Activated naive CD8-positive, alpha-beta T cell (primary cell): ENCODE measurements around the gene P2RX7.

ENCODE experiments used
- H3K27ac Mint-ChIP-seq: one replicate; pipeline ENCODE4 v1.8.0; 2021; ENCODE audit warnings: mixed read lengths
- H3K27me3 Mint-ChIP-seq: one replicate; pipeline ENCODE4 v1.8.0; 2021; ENCODE audit warnings: mixed read lengths
- H3K36me3 Mint-ChIP-seq: one replicate; pipeline ENCODE4 v1.8.0; 2021; ENCODE audit warnings: mixed read lengths
- H3K4me1 Mint-ChIP-seq: one replicate; pipeline ENCODE4 v1.8.0; 2021; ENCODE audit warnings: low read depth, mixed read lengths
- H3K4me3 Mint-ChIP-seq: one replicate; pipeline ENCODE4 v1.8.0; 2021; ENCODE audit warnings: mild to moderate bottlenecking, mixed read lengths
- H3K9me3 Mint-ChIP-seq: one replicate; pipeline ENCODE4 v1.8.0; 2021; ENCODE audit warnings: low read depth, mixed read lengths

P2RX7 gene

DNA sequence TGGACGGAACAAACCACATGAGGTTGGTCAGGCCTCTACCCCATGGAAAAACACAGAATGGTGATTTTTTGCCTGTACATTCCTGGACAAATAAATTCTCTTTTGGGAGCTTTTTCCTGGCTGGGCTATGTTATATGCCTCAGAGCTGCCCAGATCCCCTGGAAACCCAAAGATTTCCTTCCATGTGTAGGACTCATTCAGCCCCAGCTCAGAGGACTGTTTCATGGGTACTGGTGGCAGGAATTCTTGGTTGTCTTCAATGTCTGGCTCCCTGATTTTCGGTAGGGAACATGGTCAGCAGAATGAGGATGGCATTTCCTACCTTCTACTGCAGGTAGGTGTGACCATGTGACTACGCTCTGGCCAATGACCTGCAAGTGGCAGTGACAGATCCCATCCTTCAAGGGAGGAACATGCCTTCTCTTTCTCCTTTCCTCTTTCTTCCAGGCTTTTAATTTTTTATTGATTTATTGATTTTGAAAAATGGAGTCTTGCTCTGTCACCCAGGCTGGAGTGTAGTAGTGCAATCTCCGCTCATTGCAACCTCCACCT is 15.4 kb upstream of the P2RX7 start:
- no peaks in the 10 kb centered on the region for H3K27me3 Mint-ChIP-seq
- H3K4me3 Mint-ChIP-seq, result no peak overlapping the region
- no peaks in the 10 kb centered on the region for H3K9me3 Mint-ChIP-seq
- H3K4me1 Mint-ChIP-seq, result peaks cover 1% of the 10 kb centered on the region
- no peaks in the 10 kb centered on the region for H3K36me3 Mint-ChIP-seq
- H3K27ac Mint-ChIP-seq, result no peak overlapping the region

DNA sequence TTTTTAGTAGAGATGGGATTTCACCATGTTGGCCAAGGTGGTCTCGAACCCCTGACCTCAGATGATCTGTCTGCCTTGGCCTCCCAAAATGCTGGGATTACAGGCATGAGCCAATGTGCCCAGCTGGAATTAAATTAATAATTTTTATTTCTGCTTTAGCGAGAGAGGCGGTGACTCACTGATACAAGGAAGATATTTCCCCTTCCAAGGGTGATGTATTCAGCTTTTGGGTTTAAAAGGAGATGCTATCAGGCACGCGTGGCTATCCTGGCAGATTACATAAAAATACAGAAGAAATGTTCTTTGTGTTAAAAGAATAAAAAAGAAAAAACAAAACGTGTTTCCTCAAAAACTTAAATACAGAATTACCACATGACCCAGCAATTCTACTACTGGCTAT is 12.4 kb upstream of the P2RX7 start:
- Mint-ChIP-seq H3K4me3 (no peak overlapping the region), H3K4me1 (peaks cover 23% of the 10 kb centered on the region), H3K27me3 (no peaks in the 10 kb centered on the region), H3K9me3 (no peaks in the 10 kb centered on the region), H3K36me3 (no peaks in the 10 kb centered on the region), H3K27ac (no peak overlapping the region)

DNA sequence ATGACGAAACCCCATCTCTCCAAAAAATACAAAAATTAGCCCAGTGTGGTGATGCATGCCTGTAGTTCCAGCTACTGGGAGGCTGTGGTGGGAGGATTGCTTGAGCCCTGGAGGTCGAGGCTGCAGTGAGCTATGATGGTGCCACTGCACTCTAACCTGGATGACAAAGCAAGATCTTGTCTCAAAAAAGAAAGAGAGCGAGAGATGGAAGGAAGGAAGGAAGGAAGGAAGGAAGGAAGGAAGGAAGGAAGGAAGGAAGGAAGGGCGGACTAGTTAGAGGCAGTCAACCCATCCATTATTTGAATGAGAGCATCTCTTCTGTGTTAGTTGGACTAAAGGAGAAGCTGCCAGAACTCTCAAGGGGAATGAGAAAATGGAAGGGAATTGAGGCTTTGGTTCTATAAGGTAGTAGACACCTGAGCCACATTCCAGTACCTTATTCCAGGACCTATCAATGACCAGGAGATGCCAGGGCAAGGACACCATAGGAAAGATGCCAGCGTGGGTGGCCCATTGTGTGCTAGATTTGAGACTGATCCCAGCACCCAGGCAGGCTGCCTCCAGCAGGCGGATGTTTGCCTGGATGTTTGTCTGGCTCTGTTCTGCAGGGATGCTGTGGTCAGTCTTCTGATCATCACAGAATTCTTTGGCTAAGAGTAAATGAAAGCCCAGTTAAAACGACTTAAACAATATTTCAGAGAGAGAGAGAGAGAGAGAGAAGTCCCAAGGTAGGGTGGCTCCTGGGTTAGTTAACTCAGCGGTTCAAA is 11.5 kb upstream of the P2RX7 start:
- Mint-ChIP-seq H3K36me3 (no peaks in the 10 kb centered on the region), H3K27ac (no peak overlapping the region)

DNA sequence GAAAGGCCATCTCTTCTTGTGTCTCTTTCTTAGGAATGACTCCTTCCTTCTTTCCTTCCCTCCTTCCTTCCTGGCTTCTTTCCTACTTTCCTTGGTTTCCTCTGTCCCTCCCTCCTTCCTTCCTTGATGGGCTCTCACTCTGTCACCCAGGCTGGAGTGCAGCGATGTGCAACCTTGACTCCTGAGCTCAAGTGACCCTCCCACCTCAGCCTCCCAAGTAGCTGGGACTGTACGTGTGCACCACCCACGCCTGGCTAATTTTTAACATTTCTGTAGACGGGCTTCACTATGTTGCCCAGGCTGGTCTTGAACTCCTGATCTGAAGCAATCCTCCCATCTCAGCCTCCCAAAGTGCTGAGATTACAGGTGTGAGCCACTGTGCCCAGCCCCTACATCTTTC is 10.9 kb upstream of the P2RX7 start:
- H3K4me1 Mint-ChIP-seq, result peaks cover 27% of the 10 kb centered on the region
- no peaks in the 10 kb centered on the region for H3K9me3 Mint-ChIP-seq
- no peak overlapping the region for H3K27ac Mint-ChIP-seq
- no peak overlapping the region for H3K4me3 Mint-ChIP-seq
- H3K27me3 Mint-ChIP-seq, result no peaks in the 10 kb centered on the region
- no peaks in the 10 kb centered on the region for H3K36me3 Mint-ChIP-seq

More for the DNA sequence above, 11.5 kb upstream of the P2RX7 start:
- no peaks in the 10 kb centered on the region for H3K9me3 Mint-ChIP-seq
- H3K27me3 Mint-ChIP-seq, result no peaks in the 10 kb centered on the region
- peaks cover 24% of the 10 kb centered on the region for H3K4me1 Mint-ChIP-seq
- no peak overlapping the region for H3K4me3 Mint-ChIP-seq

DNA sequence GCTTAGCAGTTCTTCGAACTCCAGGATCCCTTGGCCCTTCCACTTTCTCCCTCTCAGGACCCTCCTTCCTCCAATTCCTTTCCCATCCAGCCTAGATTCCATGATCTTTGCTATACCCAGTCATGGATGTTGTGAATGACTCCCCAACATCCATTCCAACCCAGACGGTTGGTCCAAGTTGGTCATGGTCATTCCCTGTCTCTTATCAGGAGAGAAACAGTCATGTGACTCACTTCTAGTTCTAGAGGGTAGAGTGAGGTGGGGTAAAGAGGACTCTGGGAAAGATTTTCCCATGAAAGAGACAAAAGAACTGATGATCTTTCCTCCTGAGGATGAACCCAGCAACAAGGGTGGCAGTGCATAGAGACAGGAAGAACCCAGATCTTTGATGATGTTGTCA is 9.2 kb upstream of the P2RX7 start:
- no peaks in the 10 kb centered on the region for H3K9me3 Mint-ChIP-seq
- no peak overlapping the region for H3K4me3 Mint-ChIP-seq
- no peak overlapping the region for H3K27ac Mint-ChIP-seq
- H3K36me3 Mint-ChIP-seq, result no peaks in the 10 kb centered on the region
- no peaks in the 10 kb centered on the region for H3K27me3 Mint-ChIP-seq
- peaks cover 36% of the 10 kb centered on the region for H3K4me1 Mint-ChIP-seq

DNA sequence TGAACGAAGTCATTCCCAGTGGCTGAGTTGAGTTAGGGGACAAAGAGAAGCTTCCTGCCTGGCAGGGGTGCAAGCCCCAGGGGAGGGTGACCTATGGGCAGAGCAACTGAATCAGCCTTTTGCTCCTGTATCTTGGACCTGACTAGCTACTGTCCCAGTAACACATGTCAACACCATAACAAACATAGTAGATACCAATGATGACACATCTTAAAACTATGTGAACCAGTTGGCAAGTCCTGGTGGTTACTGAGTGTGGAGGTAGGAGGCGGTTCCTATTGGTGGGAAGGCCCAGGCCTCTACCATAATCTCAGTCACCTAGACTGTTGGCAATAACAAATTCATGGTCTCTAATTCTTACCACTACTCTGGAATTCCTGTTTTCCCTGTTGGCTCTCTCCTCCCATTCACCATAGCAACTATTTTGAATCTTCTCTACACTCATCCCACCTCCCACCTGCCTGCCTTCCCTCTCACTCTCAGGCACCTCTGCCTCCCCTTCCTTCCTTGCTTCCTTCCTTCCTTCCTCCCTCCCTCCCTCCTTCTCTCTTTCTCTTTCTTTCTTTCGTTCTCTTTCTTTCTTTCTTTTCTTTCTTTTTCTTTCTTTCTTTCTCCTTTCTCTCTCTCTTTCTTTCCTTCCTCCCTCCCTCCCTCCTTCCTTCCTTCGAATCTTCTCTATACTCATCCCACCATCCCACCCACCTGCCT is 8.1 kb upstream of the P2RX7 start:
- Mint-ChIP-seq H3K9me3 (peaks cover 1% of the 10 kb centered on the region), H3K4me3 (no peak overlapping the region), H3K4me1 (peaks cover 44% of the 10 kb centered on the region), H3K36me3 (peaks cover under 1% of the 10 kb centered on the region), H3K27ac (no peak overlapping the region), H3K27me3 (no peaks in the 10 kb centered on the region)

DNA sequence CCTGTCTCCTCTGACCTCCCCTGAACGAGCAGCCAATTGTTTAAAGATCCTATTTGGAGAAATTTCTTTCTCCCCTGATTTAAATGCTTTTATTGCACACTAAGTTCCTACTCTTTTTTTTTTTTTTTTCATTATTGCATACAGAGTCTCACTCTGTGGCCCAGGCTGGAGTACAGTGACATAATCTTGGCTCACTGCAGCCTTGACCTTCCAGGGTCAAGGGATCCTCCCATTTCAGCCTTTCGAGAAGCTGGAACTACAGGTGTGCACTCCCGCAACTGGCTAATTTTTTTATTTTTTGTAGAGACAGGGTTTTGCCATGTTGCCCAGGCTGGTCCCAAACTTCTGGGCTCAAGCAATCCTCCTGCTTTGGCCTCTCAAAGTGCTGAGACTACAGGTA is 5.2 kb upstream of the P2RX7 start:
- Mint-ChIP-seq H3K4me1 (peaks cover 70% of the 10 kb centered on the region), H3K9me3 (peaks cover 3% of the 10 kb centered on the region), H3K27me3 (no peaks in the 10 kb centered on the region), H3K36me3 (peaks cover 2% of the 10 kb centered on the region), H3K27ac (peak overlapping the region; percentile 67), H3K4me3 (no peak overlapping the region)

DNA sequence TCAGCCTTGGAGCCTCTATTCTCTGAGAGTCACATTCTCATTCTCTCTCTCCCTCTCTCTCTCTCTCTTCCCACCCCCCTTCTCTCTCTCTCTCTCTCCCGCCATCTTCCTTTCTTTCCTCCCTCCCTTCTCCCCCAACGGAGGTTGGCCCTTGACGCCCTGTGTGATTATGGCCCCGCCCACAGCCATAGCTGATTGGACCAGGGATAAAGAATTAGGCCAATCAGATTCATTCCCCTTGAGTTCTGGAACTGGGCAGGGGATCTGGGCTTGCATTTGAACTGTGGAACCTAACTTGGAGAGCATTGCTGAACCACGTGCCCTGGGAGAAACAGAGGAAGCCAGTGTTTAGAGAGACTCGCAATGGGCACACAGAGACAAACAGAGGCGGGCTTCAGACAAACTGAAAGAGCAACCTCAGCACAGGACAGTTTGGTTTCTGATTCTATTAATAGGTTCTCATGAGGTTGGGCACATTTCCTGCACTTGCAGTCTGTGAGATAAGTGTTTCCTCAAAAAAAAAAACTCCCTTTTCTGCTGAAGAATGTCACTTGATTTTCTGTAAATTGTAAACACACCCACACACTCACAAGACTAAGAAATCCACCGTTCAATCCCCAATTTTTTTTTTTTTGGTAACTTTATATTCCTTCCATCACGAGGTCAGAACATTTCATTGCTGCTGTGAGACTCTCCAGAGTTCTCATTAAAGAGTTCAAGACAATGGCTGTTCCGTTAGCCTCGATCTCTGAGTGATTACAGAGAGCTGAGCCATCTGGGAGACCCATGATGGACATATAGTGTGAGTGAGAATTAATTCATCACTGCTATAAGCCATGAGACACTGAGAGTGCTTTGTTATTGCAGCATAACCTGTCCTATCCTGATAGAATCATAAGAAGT is 3.5 kb upstream of the P2RX7 start:
- Mint-ChIP-seq H3K4me1 (peaks cover 73% of the 10 kb centered on the region), H3K27me3 (no peaks in the 10 kb centered on the region), H3K27ac (peak overlapping the region; percentile 99), H3K9me3 (peaks cover 3% of the 10 kb centered on the region), H3K4me3 (peak overlapping the region; percentile 77), H3K36me3 (peaks cover 2% of the 10 kb centered on the region)

DNA sequence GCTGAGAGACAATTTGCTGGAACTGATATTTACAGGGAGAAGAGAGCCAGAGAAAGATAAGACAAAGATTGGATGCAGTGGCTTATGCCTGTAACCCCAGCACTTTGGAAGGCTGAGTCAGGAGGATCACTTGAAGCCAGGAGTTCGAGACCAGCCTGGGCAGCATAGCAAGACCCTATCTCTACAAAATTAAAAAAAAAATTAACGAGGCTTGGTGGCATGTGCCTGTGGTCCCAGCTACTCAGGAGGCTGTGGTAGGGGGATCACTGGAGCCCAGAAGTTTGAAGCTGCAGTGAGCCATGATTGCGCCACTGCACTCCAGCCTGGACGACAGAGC is 2.9 kb upstream of the P2RX7 start:
- H3K27me3 Mint-ChIP-seq, result no peaks in the 10 kb centered on the region
- H3K4me1 Mint-ChIP-seq, result peaks cover 73% of the 10 kb centered on the region
- H3K4me3 Mint-ChIP-seq, result peak overlapping the region; percentile 77
- H3K9me3 Mint-ChIP-seq, result peaks cover 3% of the 10 kb centered on the region
- peak overlapping the region; percentile 99 for H3K27ac Mint-ChIP-seq
- H3K36me3 Mint-ChIP-seq, result peaks cover 2% of the 10 kb centered on the region

DNA sequence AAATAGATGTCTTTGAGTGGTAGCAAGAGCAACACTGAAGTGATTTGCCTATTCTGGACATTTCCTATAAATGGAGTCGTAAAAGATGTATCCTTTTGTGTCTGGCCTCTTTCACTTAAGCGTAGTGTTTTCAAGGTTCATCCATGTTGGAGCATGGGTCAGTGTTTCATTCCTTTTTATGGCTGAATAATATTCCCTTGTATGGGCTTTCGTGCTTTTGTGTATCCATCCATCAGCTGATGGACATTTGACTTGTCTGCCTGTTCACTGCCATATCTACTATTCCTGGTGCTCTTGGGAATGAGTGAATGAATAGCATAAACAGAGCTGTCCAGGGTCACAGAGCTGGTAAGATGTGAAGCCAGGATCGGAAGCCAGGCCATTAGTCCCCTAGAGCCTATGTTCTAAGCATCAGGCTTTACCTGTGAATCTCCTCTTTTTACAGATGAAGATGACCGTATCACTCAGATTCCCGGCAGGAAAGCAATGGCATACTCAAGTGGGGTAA is 1.8 kb upstream of the P2RX7 start:
- Mint-ChIP-seq H3K36me3 (peaks cover 2% of the 10 kb centered on the region), H3K4me3 (peak overlapping the region; percentile 42), H3K27ac (peak overlapping the region; percentile 78), H3K4me1 (peaks cover 72% of the 10 kb centered on the region), H3K27me3 (no peaks in the 10 kb centered on the region), H3K9me3 (peaks cover 3% of the 10 kb centered on the region)

DNA sequence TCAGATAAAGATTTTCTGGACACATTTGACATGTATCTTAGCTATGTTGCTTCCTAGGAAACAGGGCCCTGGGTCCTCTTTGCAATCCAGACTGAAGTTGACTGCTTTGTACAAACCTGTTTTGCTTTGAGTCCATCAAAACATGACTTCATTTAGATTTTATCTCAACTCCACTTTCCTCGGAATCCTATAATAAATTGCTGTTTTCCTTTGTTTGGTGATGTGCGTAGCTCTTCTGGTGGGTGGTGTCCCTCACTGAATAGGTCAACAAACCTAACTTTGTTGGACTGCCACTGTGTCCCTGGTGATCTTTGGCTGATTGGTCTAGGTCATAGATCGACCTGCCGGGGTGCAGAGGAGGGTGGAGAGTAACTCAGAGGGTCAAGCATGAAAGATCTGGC is 735 bp upstream of the P2RX7 start:
- H3K4me3 Mint-ChIP-seq, result peak overlapping the region; percentile 8
- H3K27me3 Mint-ChIP-seq, result no peaks in the 10 kb centered on the region
- H3K36me3 Mint-ChIP-seq, result peaks cover 2% of the 10 kb centered on the region
- H3K4me1 Mint-ChIP-seq, result peaks cover 68% of the 10 kb centered on the region
- H3K9me3 Mint-ChIP-seq, result peaks cover 3% of the 10 kb centered on the region
- peak overlapping the region; percentile 73 for H3K27ac Mint-ChIP-seq

DNA sequence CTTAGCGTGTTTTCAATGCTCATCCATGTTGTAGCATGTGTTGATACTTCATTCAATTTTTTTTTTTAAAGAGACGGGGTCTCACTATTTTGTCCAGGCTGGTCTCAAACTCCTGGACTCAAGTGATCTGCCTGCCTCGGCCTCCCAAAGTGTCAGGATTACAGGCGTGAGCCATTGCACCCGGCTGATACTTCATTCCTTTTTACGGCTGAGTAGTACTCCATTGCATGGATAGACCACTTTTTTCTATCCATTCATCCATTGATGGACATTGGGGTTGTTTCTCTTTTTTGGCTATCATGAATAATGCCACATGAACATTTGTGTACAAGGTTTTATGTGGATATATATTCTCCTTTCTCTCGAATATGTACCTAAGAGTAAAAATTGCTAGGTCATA is 1.2 kb downstream of the P2RX7 start:
- H3K4me3 Mint-ChIP-seq, result peak overlapping the region; percentile 79
- H3K36me3 Mint-ChIP-seq, result peaks cover 4% of the 10 kb centered on the region
- peak overlapping the region; percentile 80 for H3K27ac Mint-ChIP-seq
- H3K27me3 Mint-ChIP-seq, result no peaks in the 10 kb centered on the region
- peaks cover 3% of the 10 kb centered on the region for H3K9me3 Mint-ChIP-seq
- peaks cover 58% of the 10 kb centered on the region for H3K4me1 Mint-ChIP-seq

DNA sequence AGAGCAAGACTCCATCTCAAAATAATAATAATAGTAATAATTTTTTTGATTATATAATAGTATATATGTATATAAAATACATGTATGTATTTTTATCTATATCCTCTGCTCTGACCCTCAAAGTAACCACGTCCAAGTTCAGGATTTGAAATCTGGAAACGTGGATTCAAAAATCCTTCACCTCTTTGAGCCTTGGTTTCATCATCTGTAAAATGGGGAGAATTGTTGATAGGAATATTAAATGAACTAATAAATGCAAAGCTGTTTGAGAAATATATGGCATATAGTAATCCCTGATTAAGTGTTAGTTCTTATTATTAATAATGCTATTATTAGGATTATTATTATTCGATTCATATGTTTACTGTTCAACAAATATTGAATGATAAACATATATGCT is 2.6 kb downstream of the P2RX7 start:
- peaks cover 45% of the 10 kb centered on the region for H3K4me1 Mint-ChIP-seq
- no peaks in the 10 kb centered on the region for H3K27me3 Mint-ChIP-seq
- no peak overlapping the region for H3K27ac Mint-ChIP-seq
- no peak overlapping the region for H3K4me3 Mint-ChIP-seq
- H3K36me3 Mint-ChIP-seq, result peaks cover 2% of the 10 kb centered on the region
- H3K9me3 Mint-ChIP-seq, result no peaks in the 10 kb centered on the region

DNA sequence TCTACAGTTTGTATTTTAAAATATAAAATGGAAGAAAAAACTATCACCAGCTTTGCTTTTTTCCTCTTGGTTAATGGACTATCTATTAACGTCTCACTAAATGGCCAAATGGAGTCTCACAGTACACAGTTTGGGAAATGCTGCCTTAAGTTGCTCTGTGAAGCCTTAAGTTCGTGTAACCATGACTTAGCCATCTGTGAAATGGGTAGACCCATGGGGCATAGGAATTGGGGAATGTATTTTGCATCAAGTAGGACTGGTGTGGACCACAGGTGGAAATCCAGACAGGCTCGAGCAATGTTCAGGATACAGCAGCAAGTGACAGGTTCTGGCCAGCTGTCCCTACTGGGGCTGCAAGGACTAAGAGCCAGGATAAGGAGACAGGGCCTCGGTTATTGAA is 4.8 kb downstream of the P2RX7 start:
- H3K27ac Mint-ChIP-seq, result no peak overlapping the region
- peaks cover 23% of the 10 kb centered on the region for H3K4me1 Mint-ChIP-seq

More for the DNA sequence above, 4.8 kb downstream of the P2RX7 start:
- H3K36me3 Mint-ChIP-seq, result peaks cover 5% of the 10 kb centered on the region
- H3K9me3 Mint-ChIP-seq, result no peaks in the 10 kb centered on the region
- H3K27me3 Mint-ChIP-seq, result no peaks in the 10 kb centered on the region
- no peak overlapping the region for H3K4me3 Mint-ChIP-seq
